Measurements from ENCODE around the gene FAM161A.

- TF ChIP-seq TAF1 (IDR thresholded peaks at IDR 0.05; ENCODE audit: borderline replicate concordance, insufficient read depth, low read length), result no peak
- TF ChIP-seq POLR2AphosphoS5 (IDR thresholded peaks at IDR 0.05; ENCODE audit: low read depth, low read length), result no peak
- TF ChIP-seq SIN3A (IDR thresholded peaks at IDR 0.05; ENCODE audit: borderline replicate concordance, insufficient read depth, low read length), result no peak
Measured at GRCh38 chr2:61898810-61899209, 45.0 kb upstream of the FAM161A start.

Measured in PFSK-1 (cell line).